Thymus (tissue), 14 donors: ENCODE results near the gene CHL1. TPM values are rescaled to one million over a fixed set of nuclear protein-coding genes. Genes with fewer than 3 reads are reported as not detected.
A peak's percentile ranks its signal among the peaks of the same experiment; 100 is the strongest.

Experiments
- DNase-seq, 9 donors: peaks; one replicate each; pipeline ENCODE4 v3.0.0-alpha.2; 2013; ENCODE audit warnings: low spot score in 9 of 9, low read depth in 6 of 9, missing footprints in 1 of 9
- H3K27ac ChIP-seq, 2 donors: one replicate each; pipeline ENCODE4 v1.5.1; 2013; ENCODE audit warnings: control low read depth in 1 of 2, low read depth in 1 of 2, low read length in 1 of 2, mild to moderate bottlenecking in 1 of 2, moderate library complexity in 1 of 2
- H3K27me3 ChIP-seq, 2 donors: one replicate each; pipeline ENCODE4 v1.5.1; 2013; ENCODE audit warnings: low read length in 1 of 2; ENCODE audit not compliant: control insufficient read depth in 2 of 2, insufficient read depth in 1 of 2
- H3K36me3 ChIP-seq, 2 donors: one replicate each; pipeline ENCODE4 v1.5.1; 2013; ENCODE audit warnings: low read length in 1 of 2, mild to moderate bottlenecking in 1 of 2, moderate library complexity in 1 of 2; ENCODE audit not compliant: control insufficient read depth in 2 of 2, insufficient read depth in 2 of 2
- H3K4me1 ChIP-seq, 2 donors: one replicate each; pipeline ENCODE4 v1.5.1; 2013; ENCODE audit warnings: low read length in 2 of 2; ENCODE audit not compliant: control insufficient read depth in 2 of 2, insufficient read depth in 2 of 2
- H3K4me3 ChIP-seq, 2 donors: one replicate each; pipeline ENCODE4 v1.5.1; 2013; ENCODE audit warnings: low read length in 2 of 2, control low read depth in 1 of 2, mild to moderate bottlenecking in 1 of 2
- H3K9me3 ChIP-seq, 2 donors: one replicate each; pipeline ENCODE4 v1.5.1; 2013; ENCODE audit warnings: low read length in 1 of 2, mild to moderate bottlenecking in 1 of 2; ENCODE audit not compliant: control insufficient read depth in 2 of 2, insufficient read depth in 1 of 2
- WGBS: extraction: QIAGEN DNeasy Blood & Tissue Kit; methylation state at CpG from one replicate; pipeline ENCODE4 v1.1.7; 2013; 5-methylcytosine and 5-hydroxymethylcytosine counted together
- long read RNA-seq, 10 donors: transcript quantifications; one replicate each; lab custom pipeline, GENCODE V29; 2026
- polyA plus RNA-seq: library from polyadenylated mRNA; stranded (reverse); fragments of 200-250 nt; gene quantifications from one replicate; pipeline ENCODE4 v1.2.3, GENCODE V29; 2013
- total RNA-seq: library from RNA; stranded (reverse); fragments of 120-200 nt; gene quantifications from one replicate; pipeline ENCODE4 v1.2.4, GENCODE V29; 2013
- donor health status: healthy.

The CHL1 gene, protein sequence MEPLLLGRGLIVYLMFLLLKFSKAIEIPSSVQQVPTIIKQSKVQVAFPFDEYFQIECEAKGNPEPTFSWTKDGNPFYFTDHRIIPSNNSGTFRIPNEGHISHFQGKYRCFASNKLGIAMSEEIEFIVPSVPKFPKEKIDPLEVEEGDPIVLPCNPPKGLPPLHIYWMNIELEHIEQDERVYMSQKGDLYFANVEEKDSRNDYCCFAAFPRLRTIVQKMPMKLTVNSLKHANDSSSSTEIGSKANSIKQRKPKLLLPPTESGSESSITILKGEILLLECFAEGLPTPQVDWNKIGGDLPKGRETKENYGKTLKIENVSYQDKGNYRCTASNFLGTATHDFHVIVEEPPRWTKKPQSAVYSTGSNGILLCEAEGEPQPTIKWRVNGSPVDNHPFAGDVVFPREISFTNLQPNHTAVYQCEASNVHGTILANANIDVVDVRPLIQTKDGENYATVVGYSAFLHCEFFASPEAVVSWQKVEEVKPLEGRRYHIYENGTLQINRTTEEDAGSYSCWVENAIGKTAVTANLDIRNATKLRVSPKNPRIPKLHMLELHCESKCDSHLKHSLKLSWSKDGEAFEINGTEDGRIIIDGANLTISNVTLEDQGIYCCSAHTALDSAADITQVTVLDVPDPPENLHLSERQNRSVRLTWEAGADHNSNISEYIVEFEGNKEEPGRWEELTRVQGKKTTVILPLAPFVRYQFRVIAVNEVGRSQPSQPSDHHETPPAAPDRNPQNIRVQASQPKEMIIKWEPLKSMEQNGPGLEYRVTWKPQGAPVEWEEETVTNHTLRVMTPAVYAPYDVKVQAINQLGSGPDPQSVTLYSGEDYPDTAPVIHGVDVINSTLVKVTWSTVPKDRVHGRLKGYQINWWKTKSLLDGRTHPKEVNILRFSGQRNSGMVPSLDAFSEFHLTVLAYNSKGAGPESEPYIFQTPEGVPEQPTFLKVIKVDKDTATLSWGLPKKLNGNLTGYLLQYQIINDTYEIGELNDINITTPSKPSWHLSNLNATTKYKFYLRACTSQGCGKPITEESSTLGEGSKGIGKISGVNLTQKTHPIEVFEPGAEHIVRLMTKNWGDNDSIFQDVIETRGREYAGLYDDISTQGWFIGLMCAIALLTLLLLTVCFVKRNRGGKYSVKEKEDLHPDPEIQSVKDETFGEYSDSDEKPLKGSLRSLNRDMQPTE (N-terminal part only)
- total RNA-seq: 0.66 TPM
- polyA plus RNA-seq: 1.5 TPM
- long read RNA-seq, donor 1: 0 reads
- long read RNA-seq, donor 2: 0 reads
- long read RNA-seq, donor 3: 0 reads
- long read RNA-seq, donor 4: 0 reads
- long read RNA-seq, donor 5: 0 reads
- long read RNA-seq, donor 6: 0 reads
- long read RNA-seq, donor 7: 0 reads
- long read RNA-seq, donor 8: 0 reads
- long read RNA-seq, donor 9: 0 reads
- long read RNA-seq, donor 10: 0 reads

DNA sequence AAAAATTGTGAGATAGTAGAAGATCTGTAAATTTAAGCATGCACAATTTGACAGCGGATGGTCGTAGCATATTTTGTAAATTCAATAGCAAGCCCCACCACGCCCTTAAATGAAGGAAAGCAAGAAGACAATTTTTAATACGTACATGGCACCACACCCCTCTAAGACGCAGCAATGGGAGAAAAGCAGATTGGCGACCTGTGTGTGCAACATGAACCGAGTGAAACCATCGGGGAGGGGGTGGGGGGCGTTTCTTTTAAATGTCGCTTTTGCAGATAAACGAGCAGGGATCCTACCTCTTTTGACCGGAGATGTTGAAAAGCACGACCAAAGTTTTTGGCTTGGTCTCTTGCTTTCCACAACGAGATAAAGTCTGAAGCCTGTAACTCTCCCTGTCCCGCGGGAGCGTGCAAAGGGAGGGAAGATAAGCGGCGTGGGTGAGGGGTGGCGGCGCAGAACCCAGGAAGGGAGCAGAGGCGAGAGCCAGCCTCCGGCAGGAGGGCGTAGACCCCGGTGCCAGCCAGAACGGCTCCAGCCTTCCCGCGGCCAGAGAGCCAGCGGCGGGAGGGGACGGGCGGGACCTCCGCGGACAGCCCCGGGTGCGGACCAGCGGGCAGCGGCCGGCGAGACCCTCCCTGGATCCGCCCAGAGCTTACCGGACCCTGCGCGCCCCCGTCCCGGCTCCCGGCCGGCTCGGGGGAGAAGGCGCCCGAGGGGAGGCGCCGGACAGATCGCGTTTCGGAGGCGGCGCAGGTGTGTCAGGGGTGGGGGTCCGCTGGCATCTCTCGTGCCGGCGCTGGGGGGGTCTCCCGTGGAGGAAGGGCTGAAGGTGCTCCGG is at the start of gene CHL1:
Gene CHL1 (plus strand): TSS at position 453 of the 838 bp plus-strand sequence. CDS start 123,014 bp downstream, outside the sequence.
- no peak for DNase-seq
- H3K36me3 ChIP-seq: no peaks in the 10 kb centered on the region
- H3K4me1 ChIP-seq: no peaks in the 10 kb centered on the region
- peaks cover 0 to 4% of the 10 kb centered on the region in 2 donors for H3K9me3 ChIP-seq
- no peak within 1 kb of the TSS for H3K27ac ChIP-seq
- H3K4me3 ChIP-seq: peak within 1 kb of the TSS; percentile 17 to 20
- peaks cover 26 to 39% of the 10 kb centered on the region in 2 donors for H3K27me3 ChIP-seq
- 4% methylated on average over 64 of the region's 64 CpGs for WGBS

DNA sequence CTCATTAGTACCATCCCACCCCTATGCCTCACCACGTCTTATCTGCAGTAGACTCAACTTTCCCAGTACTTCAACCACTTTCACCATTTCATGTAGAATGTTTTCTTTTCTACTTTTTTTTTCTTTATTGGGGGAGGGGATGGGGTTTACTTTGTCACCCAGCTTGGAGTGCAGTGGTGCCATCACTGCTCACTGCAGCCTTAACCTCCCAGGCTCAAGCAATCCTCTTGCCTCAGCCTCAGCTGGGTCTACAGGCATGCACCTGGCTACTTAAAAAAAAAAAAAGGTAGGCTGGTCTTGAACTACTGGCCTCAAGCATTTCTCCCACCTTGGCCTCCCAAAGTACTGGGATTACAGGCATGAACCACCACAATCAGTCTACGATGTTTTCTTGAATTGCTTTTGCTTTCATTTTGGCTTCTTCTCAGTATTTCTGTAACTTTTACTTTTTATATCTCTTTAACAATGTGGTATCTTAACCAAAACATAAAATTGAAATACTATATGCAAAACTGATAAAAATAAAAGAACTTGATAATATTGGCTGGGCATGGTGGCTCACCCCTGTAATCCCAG is 44.9 kb upstream of the CHL1 start:
- H3K27ac ChIP-seq: no peak overlapping the region
- 91% methylated on average over 2 of the region's 2 CpGs for WGBS
- no peaks in the 10 kb centered on the region for H3K36me3 ChIP-seq
- no peaks in the 10 kb centered on the region for H3K27me3 ChIP-seq
- H3K4me3 ChIP-seq: no peak overlapping the region
- H3K4me1 ChIP-seq: no peaks in the 10 kb centered on the region
- no peak for DNase-seq
- no peaks in the 10 kb centered on the region for H3K9me3 ChIP-seq

DNA sequence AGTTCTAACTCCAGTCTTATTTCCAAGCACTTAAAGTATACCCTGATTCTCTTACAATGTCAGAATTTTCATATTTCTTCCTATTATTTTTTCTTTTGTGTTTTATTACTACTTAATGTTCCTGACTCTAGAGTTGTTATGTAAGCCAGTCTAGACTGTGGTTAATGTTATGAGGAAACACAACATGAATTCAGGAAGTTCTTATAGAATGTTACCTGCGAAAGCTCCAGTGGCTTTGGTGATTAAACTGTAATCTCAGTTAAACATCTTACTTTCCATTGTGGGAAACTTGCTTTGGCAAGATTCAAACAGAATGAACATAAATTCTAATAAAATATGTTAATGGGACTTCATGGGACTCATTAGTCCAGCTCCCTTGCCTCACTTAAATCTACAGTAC is 36.6 kb upstream of the CHL1 start:
- 4% methylated on average over 1 of the region's 1 CpG for WGBS
- DNase-seq: no peak
- Histone ChIP-seq H3K36me3 (no peaks in the 10 kb centered on the region), H3K9me3 (no peaks in the 10 kb centered on the region), H3K4me1 (no peaks in the 10 kb centered on the region), H3K27ac (no peak overlapping the region), H3K4me3 (no peak overlapping the region), H3K27me3 (no peaks in the 10 kb centered on the region)

DNA sequence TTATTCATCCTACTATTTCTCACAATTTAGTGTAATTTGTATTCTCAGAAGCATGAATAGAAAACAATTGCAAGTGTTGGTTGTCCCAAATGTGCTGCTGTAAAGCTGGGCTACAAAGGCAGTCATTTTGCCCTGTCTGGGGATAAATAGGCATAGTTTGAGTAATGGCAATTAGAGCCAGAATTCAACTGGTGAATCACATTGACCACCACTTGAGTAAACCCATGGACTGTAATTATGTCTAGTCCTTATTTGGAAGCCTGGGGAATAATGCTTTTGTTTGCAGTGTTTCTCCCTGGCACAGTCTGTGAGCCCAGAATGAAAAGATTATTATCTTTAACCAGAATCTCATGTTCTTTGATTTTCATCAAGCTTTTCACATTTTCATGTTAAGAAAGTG is 30.5 kb upstream of the CHL1 start:
- Histone ChIP-seq H3K4me3 (no peak overlapping the region), H3K4me1 (no peaks in the 10 kb centered on the region), H3K9me3 (no peaks in the 10 kb centered on the region), H3K36me3 (no peaks in the 10 kb centered on the region), H3K27ac (no peak overlapping the region), H3K27me3 (no peaks in the 10 kb centered on the region)
- no peak for DNase-seq

DNA sequence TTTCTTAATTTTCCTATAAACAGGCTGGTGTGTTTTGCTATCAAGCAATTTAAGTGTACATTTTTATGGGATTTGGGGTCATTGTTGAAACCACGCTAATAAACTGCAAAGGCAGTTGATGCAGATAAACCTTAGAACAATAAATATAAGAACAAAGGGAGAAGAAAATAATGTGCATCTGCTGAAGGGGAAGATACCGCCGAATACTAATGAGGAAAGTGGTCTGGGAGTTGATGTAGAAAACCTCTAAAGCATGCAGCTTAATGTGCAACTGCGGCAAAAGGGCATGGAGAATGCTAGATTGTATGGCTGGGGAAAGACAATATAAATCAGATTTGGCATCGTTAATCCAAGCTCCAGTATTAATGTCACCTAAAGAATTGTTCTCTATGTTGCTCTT is 29.8 kb upstream of the CHL1 start:
- H3K36me3 ChIP-seq: no peaks in the 10 kb centered on the region
- WGBS: 94% methylated on average over 5 of the region's 5 CpGs
- no peaks in the 10 kb centered on the region for H3K4me1 ChIP-seq
- no peak for DNase-seq
- no peaks in the 10 kb centered on the region for H3K9me3 ChIP-seq
- no peaks in the 10 kb centered on the region for H3K27me3 ChIP-seq
- H3K27ac ChIP-seq: no peak overlapping the region
- H3K4me3 ChIP-seq: no peak overlapping the region

DNA sequence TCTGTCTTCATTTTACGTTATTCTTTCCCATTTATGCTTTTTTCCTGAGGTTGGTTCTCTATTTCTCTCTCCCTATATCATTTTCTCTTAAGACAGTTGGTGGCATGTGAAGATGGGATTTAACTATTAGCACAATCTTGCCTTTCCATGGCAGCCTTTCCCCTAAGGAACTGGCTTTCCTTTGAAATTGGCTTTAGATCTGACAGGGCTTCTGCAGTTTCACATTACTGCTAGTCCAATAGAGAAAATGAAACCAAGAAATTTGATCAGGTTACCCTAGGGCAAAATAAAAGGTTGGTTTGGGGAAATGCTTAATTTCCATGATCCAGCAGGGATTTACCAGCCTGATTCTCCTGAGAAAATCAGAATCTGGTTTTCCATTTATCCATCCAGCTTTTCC is 22.7 kb upstream of the CHL1 start:
- H3K4me1 ChIP-seq: no peaks in the 10 kb centered on the region
- no peak overlapping the region for H3K4me3 ChIP-seq
- H3K27ac ChIP-seq: no peak overlapping the region
- 73% methylated on average over 1 of the region's 1 CpG for WGBS
- H3K36me3 ChIP-seq: no peaks in the 10 kb centered on the region
- no peaks in the 10 kb centered on the region for H3K9me3 ChIP-seq
- no peaks in the 10 kb centered on the region for H3K27me3 ChIP-seq
- no peak for DNase-seq

DNA sequence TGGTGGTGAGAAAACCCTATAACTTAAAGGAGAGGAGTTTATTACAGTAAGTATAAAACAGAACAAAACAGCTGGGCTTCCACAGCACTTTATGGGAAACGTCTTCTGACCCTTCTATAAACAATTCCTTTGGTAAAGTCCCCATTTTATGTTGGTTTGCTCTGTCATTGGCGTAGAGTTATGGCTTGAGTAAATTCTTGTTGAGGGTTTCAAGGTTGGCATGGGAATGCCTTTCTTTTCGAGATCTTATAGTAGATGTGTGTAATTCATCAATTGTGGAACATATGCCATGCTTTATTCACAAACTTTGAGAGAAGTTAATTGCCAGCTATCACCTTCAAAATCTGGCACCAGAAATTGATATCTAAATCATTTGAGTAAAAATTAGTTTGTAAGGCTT is 11.6 kb upstream of the CHL1 start:
- Histone ChIP-seq H3K27me3 (no peaks in the 10 kb centered on the region), H3K4me3 (no peak overlapping the region)

More for the DNA sequence above, 11.6 kb upstream of the CHL1 start:
- WGBS: 78% methylated on average over 3 of the region's 3 CpGs
- no peaks in the 10 kb centered on the region for H3K9me3 ChIP-seq
- no peaks in the 10 kb centered on the region for H3K36me3 ChIP-seq
- H3K27ac ChIP-seq: no peak overlapping the region
- H3K4me1 ChIP-seq: no peaks in the 10 kb centered on the region
- no peak for DNase-seq
